Uterus (tissue), 2 donors: Measurements from ENCODE around the gene EP400.
"Not testable (repeated sequence)": the region's sequence is repeated elsewhere in the genome, so short reads cannot be mapped to it uniquely, and the experiment has no call there.

Experiments used
- CTCF ChIP-seq, 4 experiments: fragments of 200-600 bp in 2 of 4; fragments of 450-650 bp in 2 of 4; sonication (generic) in 2 of 4; IDR thresholded peaks; one replicate each; pipeline ENCODE4 v1.5.1; 2016 to 2019; ENCODE audit warnings: antibody characterized with exemption in 4 of 4, mild to moderate bottlenecking in 2 of 4, moderate library complexity in 1 of 4
- POLR2A ChIP-seq, 2 donors: fragments of 450-650 bp; IDR thresholded peaks; one replicate each; pipeline ENCODE4 v1.6.1; 2016; ENCODE audit warnings: antibody characterized with exemption in 2 of 2, mild to moderate bottlenecking in 1 of 2, moderate library complexity in 1 of 2

- not testable (repeated sequence) for TF ChIP-seq CTCF, POLR2A (IDR thresholded peaks at IDR 0.05)
Observed at GRCh38 chr12:132103072-132103471, 153.3 kb downstream of the EP400 start.
